ENCODE results near the gene AMOT. TPM values are rescaled to one million over a fixed set of nuclear protein-coding genes. Genes with fewer than 3 reads are reported as not detected.
"Not testable (repeated sequence)": the region's sequence is repeated elsewhere in the genome, so short reads cannot be mapped to it uniquely, and the experiment has no call there.

Gene AMOT
- total and polyA plus RNA-seq, 8 donors, result 1.4 to 12.5 (median 4.9) TPM; not detected in 1

- DNase-seq, result no peak
- 62 to 90% (median 72%) methylated on average over 1 of the region's 1 CpG for WGBS, 5 donors
- Histone ChIP-seq H3K4me1 (no peaks in the 10 kb centered on the region), H3K27me3 (no peaks in the 10 kb centered on the region), H3K9me3 (no peaks in the 10 kb centered on the region), H3K4me3 (no peak overlapping the region), H3K36me3 (no peaks in the 10 kb centered on the region), H3K27ac (no peak overlapping the region)
- intact Hi-C loops (cut with DNase I; ENCODE audit: low total_unique reads), result no loop called here
- TF ChIP-seq POLR2A (IDR thresholded peaks at IDR 0.05) (no peak), EP300 (IDR thresholded peaks at IDR 0.05) (no peak), POLR2AphosphoS5 (IDR thresholded peaks at IDR 0.05) (no peak), CTCF (IDR thresholded peaks at IDR 0.05) (no peak)
These were observed 25.5 kb upstream of the AMOT start for GRCh38 chrX:112866175-112866574.

- Histone ChIP-seq H3K27ac (no peak overlapping the region), H3K27me3 (no peaks in the 10 kb centered on the region), H3K9me3 (no peaks in the 10 kb centered on the region), H3K36me3 (no peaks in the 10 kb centered on the region), H3K4me3 (no peak overlapping the region), H3K4me1 (no peaks in the 10 kb centered on the region)
- TF ChIP-seq POLR2A (IDR thresholded peaks at IDR 0.05) (no peak), POLR2AphosphoS5 (IDR thresholded peaks at IDR 0.05) (no peak), EP300 (IDR thresholded peaks at IDR 0.05) (no peak), CTCF (IDR thresholded peaks at IDR 0.05) (no peak)
- intact Hi-C loops (cut with DNase I; ENCODE audit: low total_unique reads), result no loop called here
- peak in 1 of 2 donors; percentile 14 for DNase-seq
- WGBS, 5 donors, result 26 to 70% (median 56%) methylated on average over 4 of the region's 4 CpGs
These were observed 24.9 kb upstream of the AMOT start for GRCh38 chrX:112865464-112866025.

GRCh38 chrX:112863850-112864249 lies 23.2 kb upstream of the AMOT start:
- Histone ChIP-seq H3K4me1 (no peaks in the 10 kb centered on the region), H3K9me3 (no peaks in the 10 kb centered on the region), H3K27me3 (no peaks in the 10 kb centered on the region), H3K36me3 (no peaks in the 10 kb centered on the region), H3K27ac (no peak overlapping the region), H3K4me3 (no peak overlapping the region)
- intact Hi-C loops (cut with DNase I; ENCODE audit: low total_unique reads), result no loop called here
- DNase-seq, result no peak
- 52 to 72% (median 60%) methylated on average over 2 of the region's 2 CpGs for WGBS, 5 donors
- TF ChIP-seq CTCF (IDR thresholded peaks at IDR 0.05), result no peak
- TF ChIP-seq EP300 (IDR thresholded peaks at IDR 0.05), result no peak
- TF ChIP-seq POLR2AphosphoS5 (IDR thresholded peaks at IDR 0.05), result no peak
- TF ChIP-seq POLR2A (IDR thresholded peaks at IDR 0.05), result no peak

- Histone ChIP-seq H3K27me3 (peaks cover 0 to 5% (median 0%) of the 10 kb centered on the region in 3 donors), H3K4me3 (no peak overlapping the region), H3K4me1 (no peaks in the 10 kb centered on the region), H3K27ac (no peak overlapping the region), H3K9me3 (no peaks in the 10 kb centered on the region), H3K36me3 (no peaks in the 10 kb centered on the region)
- 77 to 87% (median 84%) methylated on average over 5 of the region's 5 CpGs for WGBS, 5 donors
- intact Hi-C loops (cut with DNase I; ENCODE audit: low total_unique reads), result no loop called here
- no peak for DNase-seq
- TF ChIP-seq EP300 (IDR thresholded peaks at IDR 0.05) (no peak), POLR2AphosphoS5 (IDR thresholded peaks at IDR 0.05) (no peak), CTCF (IDR thresholded peaks at IDR 0.05) (no peak), POLR2A (IDR thresholded peaks at IDR 0.05) (no peak)
These were observed 16.8 kb upstream of the AMOT start for GRCh38 chrX:112857478-112857878.

- H3K4me3 ChIP-seq; intact Hi-C loops (cut with DNase I; ENCODE audit: low total_unique reads); H3K27me3 ChIP-seq; H3K27ac ChIP-seq; H3K36me3 ChIP-seq; DNase-seq; H3K9me3 ChIP-seq: not testable (repeated sequence)
- peaks cover 0 to 12% (median 4%) of the 10 kb centered on the region in 4 donors for H3K4me1 ChIP-seq
- 76 to 99% (median 96%) methylated on average over 2 to 26 of the region's 26 CpGs for WGBS, 5 donors
These were observed 14.3 kb upstream of the AMOT start for GRCh38 chrX:112854901-112855300.

Measured in stomach (tissue), 9 donors.